Gastroesophageal sphincter (tissue), 3 donors: ENCODE measurements around the gene SECTM1.

Source experiments
- CTCF ChIP-seq, 4 experiments: fragments of 200-600 bp in 2 of 4; fragments of 450-650 bp in 2 of 4; sonication (generic) in 1 of 4; IDR thresholded peaks; one replicate each; pipeline ENCODE4 v1.5.1; 2017 to 2019; ENCODE audit warnings: antibody characterized with exemption in 4 of 4, mild to moderate bottlenecking in 2 of 4, moderate library complexity in 2 of 4
- EP300 ChIP-seq: sonication (generic); formaldehyde crosslinking; IDR thresholded peaks from one replicate; pipeline ENCODE4 v1.6.1; 2017; ENCODE audit warnings: antibody characterized with exemption, mild to moderate bottlenecking
- POLR2A ChIP-seq, 2 donors: fragments of 450-650 bp; IDR thresholded peaks; one replicate each; pipeline ENCODE4 v1.6.1; 2017; ENCODE audit warnings: antibody characterized with exemption in 2 of 2, mild to moderate bottlenecking in 2 of 2, moderate library complexity in 1 of 2
- POLR2AphosphoS5 ChIP-seq: sonication (generic); formaldehyde crosslinking; IDR thresholded peaks from one replicate; pipeline ENCODE4 v1.6.1; 2017; ENCODE audit warnings: antibody characterized with exemption

- TF ChIP-seq CTCF (IDR thresholded peaks at IDR 0.05) (no peak), POLR2A (IDR thresholded peaks at IDR 0.05) (no peak), EP300 (no peak), POLR2AphosphoS5 (no peak)
Observed at GRCh38 chr17:82322526-82323453, 10.8 kb downstream of the SECTM1 start.
